Endothelial cell of umbilical vein (primary cell): ENCODE results near the gene UNKL. TPM values are rescaled to one million over a fixed set of nuclear protein-coding genes. Genes with fewer than 3 reads are reported as not detected.

Experiments
- BruUV-seq: library from RNA; stranded (reverse); fragments of 400-500 nt; replicated peaks from 2 replicates; lab custom pipeline; 2021; lab: Mats Ljungman, UMichigan
- CTCF ChIA-PET: fragments of 300-600, 350-600 bp; sonication (Branson Sonifier 250); formaldehyde crosslinking; loops from one replicate; lab custom pipeline; 2021; ENCODE audit warnings: antibody characterized with exemption, inconsistent platforms; lab: Charles Lee
- POLR2A ChIA-PET: fragments of 300-600, 350-600 bp; sonication (Branson Sonifier 250); formaldehyde crosslinking; loops from one replicate; lab custom pipeline; 2021; ENCODE audit warnings: antibody characterized with exemption, inconsistent platforms; lab: Charles Lee
- DNase-seq: peaks from one replicate; pipeline ENCODE4 v3.0.0-alpha.2; 2011; ENCODE audit warnings: low read depth, low spot score
- FAIRE-seq: peaks from 2 replicates; lab custom pipeline; 2011; peaks lifted over from hg19 to GRCh38; lab: Jason Lieb, UNC
- H2AFZ ChIP-seq: 2 replicates; pipeline ENCODE4 v1.6.0; 2012; ENCODE audit warnings: low read depth, low read length, control low read depth, inconsistent platforms
- H3K27ac ChIP-seq: 2 replicates; pipeline ENCODE4 v1.5.1; 2011; ENCODE audit warnings: low read depth, mild to moderate bottlenecking, control low read depth, low read length, moderate library complexity; ENCODE audit not compliant: insufficient read depth
- H3K27me3 ChIP-seq, 2 experiments: 2 replicates each; pipeline versions ENCODE4 v1.6.0 to v1.6.1; 2011; ENCODE audit warnings: low read length in 2 of 2, mixed read lengths in 1 of 2; ENCODE audit not compliant: control insufficient read depth in 2 of 2, insufficient read depth in 2 of 2
- H3K36me3 ChIP-seq, 2 experiments: 2 replicates in 1 of 2; 3 replicates in 1 of 2; pipeline ENCODE4 v1.5.1; 2011; ENCODE audit warnings: low read length in 2 of 2, mild to moderate bottlenecking in 1 of 2, moderate library complexity in 1 of 2; ENCODE audit not compliant: control insufficient read depth in 2 of 2, insufficient read depth in 2 of 2; ENCODE audit errors: extremely low read depth in 1 of 2
- H3K4me1 ChIP-seq: 3 replicates; pipeline ENCODE4 v1.5.1; 2011; ENCODE audit warnings: mild to moderate bottlenecking, low read length; ENCODE audit not compliant: control insufficient read depth, insufficient read depth; ENCODE audit errors: extremely low read depth
- H3K4me2 ChIP-seq: 2 replicates; pipeline ENCODE4 v1.6.1; 2011; ENCODE audit warnings: low read length, control low read depth, mixed read lengths; ENCODE audit not compliant: insufficient read depth
- H3K4me3 ChIP-seq, 3 experiments: fragments of 200-600 bp in 1 of 3; sonication (generic), shearing (Covaris generic) in 1 of 3; replicated peaks in 1 of 3; 2 replicates each; pipeline ENCODE4 v1.5.1; 2011 to 2016; ENCODE audit warnings: control low read depth in 3 of 3, low read length in 3 of 3, mild to moderate bottlenecking in 2 of 3, inconsistent platforms in 1 of 3, low read depth in 1 of 3, moderate library complexity in 1 of 3; ENCODE audit not compliant: insufficient read depth in 1 of 3
- H3K79me2 ChIP-seq: 2 replicates; pipeline ENCODE4 v1.6.0; 2012; ENCODE audit warnings: low read length, inconsistent platforms; ENCODE audit not compliant: control insufficient read depth, insufficient read depth
- H3K9ac ChIP-seq: replicated peaks from 2 replicates; pipeline ENCODE3; 2011; ENCODE audit warnings: low read length, control low read depth; ENCODE audit not compliant: insufficient read depth; ENCODE audit errors: extremely low read depth
- H3K9me1 ChIP-seq: replicated peaks from 3 replicates; pipeline ENCODE4 v1.6.0; 2011; ENCODE audit warnings: mild to moderate bottlenecking, low read length; ENCODE audit not compliant: control insufficient read depth, insufficient read depth; ENCODE audit errors: extremely low read depth
- H3K9me3 ChIP-seq: replicated peaks from 2 replicates; pipeline ENCODE4 v1.5.1; 2012; ENCODE audit warnings: low read length, inconsistent platforms; ENCODE audit not compliant: control insufficient read depth, insufficient read depth
- H4K20me1 ChIP-seq: replicated peaks from 2 replicates; pipeline ENCODE3; 2011; ENCODE audit warnings: mild to moderate bottlenecking, low read length; ENCODE audit not compliant: control insufficient read depth, insufficient read depth; ENCODE audit errors: extremely low read depth
- EZH2 ChIP-seq: IDR thresholded peaks from 2 replicates; pipeline ENCODE4 v1.6.1; 2012; ENCODE audit warnings: borderline replicate concordance, low read depth, mild to moderate bottlenecking, moderate library complexity, low read length, inconsistent platforms; ENCODE audit not compliant: severe bottlenecking
- FOS ChIP-seq: IDR thresholded peaks from 2 replicates; pipeline ENCODE4 v1.6.1; 2011; ENCODE audit warnings: mild to moderate bottlenecking, low read length, moderate library complexity, borderline replicate concordance; ENCODE audit not compliant: insufficient read depth
- GATA2 ChIP-seq: IDR thresholded peaks from 2 replicates; pipeline ENCODE4 v1.7.0; 2011; ENCODE audit warnings: low read depth, mild to moderate bottlenecking, moderate library complexity, mixed read lengths, low read length; ENCODE audit not compliant: insufficient read length, insufficient read depth
- JUN ChIP-seq: IDR thresholded peaks from 2 replicates; pipeline ENCODE4 v1.6.1; 2011; ENCODE audit warnings: borderline replicate concordance, low read depth; ENCODE audit not compliant: insufficient read length, insufficient read depth
- MAX ChIP-seq: IDR thresholded peaks from 2 replicates; pipeline ENCODE4 v1.6.1; 2011; ENCODE audit not compliant: insufficient read depth, insufficient read length
- MYC ChIP-seq: IDR thresholded peaks from one replicate; pipeline ENCODE4 v1.6.1; 2011; ENCODE audit warnings: mild to moderate bottlenecking, low read depth, low read length
- POLR2A ChIP-seq: IDR thresholded peaks from 2 replicates; pipeline ENCODE4 v1.6.1; 2012; ENCODE audit warnings: low read depth, mild to moderate bottlenecking, control low read depth, low read length
- POLR2AphosphoS5 ChIP-seq: IDR thresholded peaks from 2 replicates; pipeline ENCODE4 v1.6.1; 2012; ENCODE audit warnings: low read depth, mild to moderate bottlenecking, control low read depth, low read length, moderate library complexity; ENCODE audit not compliant: insufficient read depth
- dilution Hi-C: fragments of 300-500 bp; cut with MboI; formaldehyde crosslinking; loops from one replicate; pipeline ENCODE4 v1.15.0; 2019; ENCODE audit warnings: low sequenced_read_pairs; ENCODE audit not compliant: extremely low pct_ligation_motif_present
- intact Hi-C: fragments of 100-400 bp; cut with micrococcal nuclease; formaldehyde crosslinking; loops from one replicate; pipeline ENCODE4 v1.10.0; 2022
- polyA plus RNA-seq, 4 experiments: library from polyadenylated mRNA; depleted of rRNA in 3 of 4; stranded (reverse) in 3 of 4; unstranded in 1 of 4; fragments of >200 nt; gene quantifications; 2 replicates each; pipeline versions ENCODE4 v1.2.1 to v1.2.3, GENCODE V29; 2011 to 2012; ENCODE audit warnings: missing spikeins in 1 of 4
- total RNA-seq: library from RNA; stranded (reverse); gene quantifications from 2 replicates; pipeline ENCODE4 v1.2.3, GENCODE V29; 2021
- TF ChIP-seq, protein P1 (sequence below), 2 donors: IDR thresholded peaks; 1 replicate in 1 of 2; 2 replicates in 1 of 2; pipeline ENCODE4 v1.5.1; 2011; ENCODE audit warnings: low read length in 2 of 2, mild to moderate bottlenecking in 2 of 2, moderate library complexity in 2 of 2, control low read depth in 1 of 2, inconsistent platforms in 1 of 2, low read depth in 1 of 2; ENCODE audit not compliant: insufficient read depth in 1 of 2; ENCODE audit errors: extremely low read depth in 1 of 2

Gene UNKL
- total and polyA plus RNA-seq, 2 donors (not counting 3 experiments of a cell fraction or from before 2014, with no cell fraction given) = 17.1 to 32.8 TPM

GRCh38 chr16:1438229-1439057 lies 23.9 kb upstream of the UNKL start:
- H3K27ac ChIP-seq = no peak overlapping the region
- H3K36me3 ChIP-seq = no peaks in the 10 kb centered on the region
- H2AFZ ChIP-seq = no peak overlapping the region
- H3K4me2 ChIP-seq = no peak overlapping the region
- H3K9me1 ChIP-seq = no peaks in the 10 kb centered on the region
- no peaks in the 10 kb centered on the region for H4K20me1 ChIP-seq
- no peak overlapping the region for H3K4me3 ChIP-seq
- TF ChIP-seq FOS = no peak
- no peak for TF ChIP-seq MAX
- TF ChIP-seq EZH2 = no peak
- TF ChIP-seq POLR2AphosphoS5 = no peak
- TF ChIP-seq, protein P1, sequence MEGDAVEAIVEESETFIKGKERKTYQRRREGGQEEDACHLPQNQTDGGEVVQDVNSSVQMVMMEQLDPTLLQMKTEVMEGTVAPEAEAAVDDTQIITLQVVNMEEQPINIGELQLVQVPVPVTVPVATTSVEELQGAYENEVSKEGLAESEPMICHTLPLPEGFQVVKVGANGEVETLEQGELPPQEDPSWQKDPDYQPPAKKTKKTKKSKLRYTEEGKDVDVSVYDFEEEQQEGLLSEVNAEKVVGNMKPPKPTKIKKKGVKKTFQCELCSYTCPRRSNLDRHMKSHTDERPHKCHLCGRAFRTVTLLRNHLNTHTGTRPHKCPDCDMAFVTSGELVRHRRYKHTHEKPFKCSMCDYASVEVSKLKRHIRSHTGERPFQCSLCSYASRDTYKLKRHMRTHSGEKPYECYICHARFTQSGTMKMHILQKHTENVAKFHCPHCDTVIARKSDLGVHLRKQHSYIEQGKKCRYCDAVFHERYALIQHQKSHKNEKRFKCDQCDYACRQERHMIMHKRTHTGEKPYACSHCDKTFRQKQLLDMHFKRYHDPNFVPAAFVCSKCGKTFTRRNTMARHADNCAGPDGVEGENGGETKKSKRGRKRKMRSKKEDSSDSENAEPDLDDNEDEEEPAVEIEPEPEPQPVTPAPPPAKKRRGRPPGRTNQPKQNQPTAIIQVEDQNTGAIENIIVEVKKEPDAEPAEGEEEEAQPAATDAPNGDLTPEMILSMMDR (IDR thresholded peaks at IDR 0.05; ENCODE audit: extremely low read depth in 1 of 2, insufficient read depth in 1 of 2, low read depth in 1 of 2, low read length in 2 of 2) = no peak
- no peak for TF ChIP-seq POLR2A
- TF ChIP-seq JUN = no peak
- no peak for TF ChIP-seq GATA2
- no peak for TF ChIP-seq MYC
- no peak for DNase-seq
- no peaks in the 10 kb centered on the region for H3K9me3 ChIP-seq
- H3K79me2 ChIP-seq = no peaks in the 10 kb centered on the region
- ChIA-PET POLR2A (no interaction called here), CTCF (interaction anchor here (1.1 to 1.8 kb wide), 2 partner anchors 10 to 11 kb away, joined by 3 to 6 read pairs; no protein-coding TSS in a partner anchor)
- no peak overlapping the region for H3K9ac ChIP-seq
- FAIRE-seq = no peak
- no peaks in the 10 kb centered on the region for H3K27me3 ChIP-seq
- BruUV-seq = no TSS peak
- dilution Hi-C loops = no loop called here
- no peaks in the 10 kb centered on the region for H3K4me1 ChIP-seq
- intact Hi-C loops = no loop called here
